Naive B cell (primary cell): ENCODE results near the gene METTL26. TPM values are rescaled to one million over a fixed set of nuclear protein-coding genes. Genes with fewer than 3 reads are reported as not detected.
A peak's percentile ranks its signal among the peaks of the same experiment; 100 is the strongest.

Experiments
- ATAC-seq, 2 donors: fragments of 150-1000 bp; cut with Tn5 transposase; 2 replicates each; pipeline ENCODE4 v1.10.0; 2021; ENCODE audit warnings: low read depth in 2 of 2, mild to moderate bottlenecking in 2 of 2, moderate library complexity in 2 of 2
- DNase-seq: peaks from one replicate; pipeline ENCODE4 v3.0.0; 2022
- H3K27ac Mint-ChIP-seq, 6 donors: one replicate each; pipeline ENCODE4 v1.8.0; 2020 to 2022; ENCODE audit warnings: mild to moderate bottlenecking in 6 of 6, mixed read lengths in 6 of 6, moderate library complexity in 5 of 6, inconsistent platforms in 2 of 6
- H3K27me3 Mint-ChIP-seq, 3 donors: one replicate each; pipeline ENCODE4 v1.8.0; 2021 to 2022; ENCODE audit warnings: mixed read lengths in 3 of 3, mild to moderate bottlenecking in 1 of 3
- H3K36me3 Mint-ChIP-seq, 2 donors: one replicate each; pipeline ENCODE4 v1.8.0; 2020 to 2022; ENCODE audit warnings: mixed read lengths in 2 of 2, inconsistent platforms in 1 of 2, mild to moderate bottlenecking in 1 of 2
- H3K4me1 Mint-ChIP-seq, 3 donors: one replicate each; pipeline ENCODE4 v1.8.0; 2020 to 2022; ENCODE audit warnings: mixed read lengths in 3 of 3, inconsistent platforms in 1 of 3, mild to moderate bottlenecking in 1 of 3, moderate library complexity in 1 of 3
- H3K4me3 Mint-ChIP-seq, 8 donors: one replicate each; pipeline ENCODE4 v1.8.0; 2020 to 2022; ENCODE audit warnings: mild to moderate bottlenecking in 8 of 8, mixed read lengths in 8 of 8, moderate library complexity in 8 of 8, inconsistent platforms in 2 of 8
- H3K9me3 Mint-ChIP-seq, 7 donors: one replicate each; pipeline ENCODE4 v1.8.0; 2020 to 2022; ENCODE audit warnings: mixed read lengths in 7 of 7, mild to moderate bottlenecking in 5 of 7, inconsistent platforms in 2 of 7, moderate library complexity in 1 of 7
- polyA plus RNA-seq, 6 donors: library from polyadenylated mRNA; unstranded; fragments of 300-500 nt; fragmentation: Illumina TruSeq; gene quantifications; one replicate each; pipeline ENCODE4 v1.2.3, GENCODE V29; 2021; ENCODE audit warnings: low read depth in 6 of 6

Gene METTL26
- polyA plus RNA-seq = 10 to 100 TPM; 66.3 to 87.6 (median 84.9) TPM

DNA sequence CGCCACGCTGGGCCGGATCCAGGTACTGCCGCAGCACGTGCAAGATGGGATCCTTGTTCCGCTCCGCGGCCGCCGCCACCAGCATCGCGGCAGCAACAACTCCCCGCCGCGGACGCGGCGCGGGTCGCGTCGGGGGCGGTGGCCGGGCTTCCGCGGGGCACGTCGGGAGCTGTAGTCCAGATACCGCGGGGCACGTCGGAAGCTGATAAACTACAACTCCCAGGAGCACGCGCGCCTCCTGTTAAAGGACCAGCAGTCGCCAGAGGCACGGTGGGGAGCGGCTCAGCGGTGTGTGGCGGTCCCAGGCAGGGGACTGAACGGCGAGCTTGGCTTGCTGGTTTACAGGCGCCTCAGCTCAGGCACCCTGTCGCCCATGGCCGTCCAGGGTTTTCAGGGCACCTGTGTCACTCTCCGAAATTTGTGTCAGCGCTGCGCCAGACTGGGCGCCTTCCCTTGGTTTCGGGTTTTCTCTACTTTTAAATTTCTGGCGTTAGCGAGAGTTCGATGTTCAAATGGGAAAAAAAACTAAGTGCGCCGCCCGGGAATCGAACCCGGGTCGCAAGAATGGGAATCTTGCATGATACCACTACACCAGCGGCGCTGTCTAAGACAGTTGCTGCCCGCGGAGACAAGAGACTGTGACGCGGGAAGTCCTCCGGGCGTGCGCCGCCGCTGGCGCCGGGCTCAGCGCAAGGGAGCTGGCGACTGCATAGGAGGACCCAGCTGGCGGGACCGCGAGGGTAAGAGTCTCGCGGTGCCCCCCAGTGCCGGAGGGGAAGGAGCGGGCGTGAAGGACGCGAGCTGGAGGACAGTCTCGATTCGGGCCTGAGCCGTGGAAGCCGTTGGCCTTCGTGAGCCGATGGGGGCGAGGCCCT lies at the start of gene METTL26:
Gene METTL26, minus strand, starts transcription at position 100 of the 875 bp plus-strand sequence. Its CDS starts 15 bp downstream, at position 85.
- DNase-seq (peak; percentile 90), ATAC-seq (peak; percentile 83 to 86)
- peak within 1 kb of the TSS; percentile 98 to 100 (median 99) for H3K27ac Mint-ChIP-seq
- H3K36me3 Mint-ChIP-seq = no peaks in the 10 kb centered on the region
- no peaks in the 10 kb centered on the region for H3K9me3 Mint-ChIP-seq
- peaks cover 0 to 38% (median 22%) of the 10 kb centered on the region in 3 donors for H3K4me1 Mint-ChIP-seq
- peak within 1 kb of the TSS; percentile 92 to 99 (median 96) for H3K4me3 Mint-ChIP-seq
- no peaks in the 10 kb centered on the region for H3K27me3 Mint-ChIP-seq

DNA sequence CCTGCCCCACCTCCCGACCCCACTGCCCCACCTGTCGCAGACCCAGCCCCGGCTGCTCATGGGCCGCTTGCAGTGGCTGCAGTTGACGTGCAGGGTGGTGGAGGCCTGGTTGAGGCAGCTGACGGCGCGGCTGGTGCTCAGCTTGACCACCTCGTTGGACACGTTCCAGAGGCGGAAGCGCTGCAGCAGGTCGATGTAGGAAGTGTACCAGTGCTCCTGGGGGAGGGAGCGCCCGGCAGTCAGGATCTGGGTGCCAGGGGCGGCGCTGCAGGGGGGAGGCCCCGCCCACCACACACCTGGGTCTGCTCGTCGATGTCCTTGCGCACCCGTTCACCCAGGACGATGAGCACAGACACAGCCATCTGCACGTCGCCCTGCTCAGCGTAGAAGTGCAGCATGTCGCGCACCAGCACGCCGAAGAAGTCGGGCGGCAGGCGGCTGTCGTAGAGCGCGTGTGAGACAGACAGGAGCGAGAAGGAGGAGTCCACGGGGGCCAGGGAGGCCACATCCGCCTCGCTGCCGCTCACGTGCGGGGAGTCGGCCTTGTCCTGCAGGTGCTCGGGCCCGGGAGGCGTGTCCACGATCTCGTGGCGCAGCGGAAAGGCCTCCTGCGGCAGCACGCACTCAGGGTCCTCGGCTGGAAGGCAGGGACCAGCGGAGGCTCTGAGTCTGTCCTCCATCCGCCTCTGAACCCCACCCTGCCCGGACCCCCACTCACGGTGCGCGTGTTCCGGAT lies 49.0 kb upstream of the METTL26 start:
- peaks cover 9 to 53% (median 49%) of the 10 kb centered on the region in 3 donors for H3K4me1 Mint-ChIP-seq
- no peak for ATAC-seq
- H3K36me3 Mint-ChIP-seq = no peaks in the 10 kb centered on the region
- no peaks in the 10 kb centered on the region for H3K9me3 Mint-ChIP-seq
- H3K4me3 Mint-ChIP-seq = peak overlapping the region in 1 of 8 donors; percentile 79
- no peak for DNase-seq
- H3K27me3 Mint-ChIP-seq = no peaks in the 10 kb centered on the region
- peak overlapping the region in 2 of 6 donors; percentile 70 to 83 for H3K27ac Mint-ChIP-seq

DNA sequence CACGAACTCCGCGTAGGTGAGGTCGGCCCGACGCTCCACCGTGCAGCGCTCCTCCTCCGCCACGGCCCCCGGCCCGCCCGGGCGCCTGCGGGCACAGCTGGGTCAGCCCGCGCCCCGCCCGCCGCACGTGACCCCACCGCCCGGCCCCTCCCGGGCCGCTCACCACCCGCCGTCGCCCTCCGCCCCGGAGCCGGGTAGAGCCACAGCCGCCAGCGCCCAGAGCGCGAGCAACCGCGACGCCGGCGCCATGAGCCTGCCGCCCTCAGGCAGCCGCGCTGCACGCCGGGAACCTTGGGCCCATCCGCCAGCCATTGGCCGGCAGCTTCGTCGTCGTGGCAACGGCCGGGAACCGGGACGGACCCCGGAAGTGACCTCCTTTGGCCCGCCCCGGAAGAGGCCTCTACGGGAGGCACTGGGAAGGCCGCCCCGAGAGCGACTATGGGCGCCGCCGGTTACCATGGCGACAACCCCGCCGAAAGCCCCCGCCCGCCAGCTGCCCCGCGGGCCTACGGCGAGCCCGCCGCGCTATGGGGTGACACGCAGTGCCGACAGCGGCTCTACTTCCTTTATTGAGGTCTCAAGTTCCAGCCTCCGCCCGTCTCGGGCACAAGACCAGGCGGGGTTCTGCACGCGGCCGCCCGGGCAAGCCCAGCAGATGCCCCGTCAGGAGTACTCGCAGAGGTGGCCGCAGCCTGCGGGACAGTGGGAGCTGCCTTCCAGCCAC lies 48.1 kb upstream of the METTL26 start, which contains the start of gene JMJD8:
Gene JMJD8, minus strand, starts transcription at position 264 of the 724 bp plus-strand sequence. Its CDS starts 15 bp downstream, at position 249.
- Mint-ChIP-seq H3K4me1 (peaks cover 8 to 45% (median 45%) of the 10 kb centered on the region in 3 donors), H3K27ac (peak within 1 kb of the TSS; percentile 33 to 93 (median 74)), H3K9me3 (no peaks in the 10 kb centered on the region), H3K36me3 (no peaks in the 10 kb centered on the region), H3K4me3 (peak within 1 kb of the TSS; percentile 77 to 91 (median 85)), H3K27me3 (no peaks in the 10 kb centered on the region)
- DNase-seq (peak; percentile 96), ATAC-seq (peak; percentile 78 to 79)

DNA sequence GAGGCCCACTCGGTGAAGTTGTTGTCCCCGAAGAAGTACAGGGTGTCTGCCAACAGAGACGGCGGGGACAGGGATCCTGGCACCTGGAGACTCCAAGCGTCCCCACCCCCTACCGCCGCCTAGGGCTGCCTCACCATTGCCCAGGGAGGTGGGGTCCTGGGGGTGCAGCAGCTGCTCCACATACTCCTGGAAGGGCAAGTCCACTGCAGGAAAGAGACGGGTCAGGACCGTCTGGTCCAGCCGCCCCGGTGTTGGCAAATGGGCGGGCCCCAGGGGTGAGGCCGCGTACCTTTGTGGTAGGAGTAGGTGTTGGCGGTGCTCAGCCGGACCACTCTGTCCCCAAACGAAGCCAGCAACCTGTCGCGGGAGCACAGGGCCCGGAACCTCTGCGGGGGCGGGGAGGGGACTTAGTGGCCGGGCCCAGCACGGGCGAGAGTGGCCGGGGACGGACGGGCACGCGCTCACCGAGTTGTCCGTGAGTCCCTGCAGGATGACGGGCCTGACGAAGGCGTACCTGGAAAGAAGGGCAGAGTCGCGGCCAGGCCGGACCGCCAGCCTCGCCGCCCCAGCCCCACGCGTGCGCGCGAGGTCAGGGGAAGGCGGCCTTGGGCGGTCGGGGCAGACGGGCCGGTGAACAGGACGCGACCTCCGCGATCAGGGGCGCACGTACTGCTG lies 47.4 kb upstream of the METTL26 start:
- no peak for DNase-seq
- H3K4me3 Mint-ChIP-seq = peak overlapping the region; percentile 68 to 89 (median 82)
- no peaks in the 10 kb centered on the region for H3K36me3 Mint-ChIP-seq
- peak overlapping the region in 3 of 6 donors; percentile 32 to 83 (median 82) for H3K27ac Mint-ChIP-seq
- no peaks in the 10 kb centered on the region for H3K27me3 Mint-ChIP-seq
- H3K4me1 Mint-ChIP-seq = peaks cover 4 to 42% (median 38%) of the 10 kb centered on the region in 3 donors
- no peaks in the 10 kb centered on the region for H3K9me3 Mint-ChIP-seq
- no peak for ATAC-seq

DNA sequence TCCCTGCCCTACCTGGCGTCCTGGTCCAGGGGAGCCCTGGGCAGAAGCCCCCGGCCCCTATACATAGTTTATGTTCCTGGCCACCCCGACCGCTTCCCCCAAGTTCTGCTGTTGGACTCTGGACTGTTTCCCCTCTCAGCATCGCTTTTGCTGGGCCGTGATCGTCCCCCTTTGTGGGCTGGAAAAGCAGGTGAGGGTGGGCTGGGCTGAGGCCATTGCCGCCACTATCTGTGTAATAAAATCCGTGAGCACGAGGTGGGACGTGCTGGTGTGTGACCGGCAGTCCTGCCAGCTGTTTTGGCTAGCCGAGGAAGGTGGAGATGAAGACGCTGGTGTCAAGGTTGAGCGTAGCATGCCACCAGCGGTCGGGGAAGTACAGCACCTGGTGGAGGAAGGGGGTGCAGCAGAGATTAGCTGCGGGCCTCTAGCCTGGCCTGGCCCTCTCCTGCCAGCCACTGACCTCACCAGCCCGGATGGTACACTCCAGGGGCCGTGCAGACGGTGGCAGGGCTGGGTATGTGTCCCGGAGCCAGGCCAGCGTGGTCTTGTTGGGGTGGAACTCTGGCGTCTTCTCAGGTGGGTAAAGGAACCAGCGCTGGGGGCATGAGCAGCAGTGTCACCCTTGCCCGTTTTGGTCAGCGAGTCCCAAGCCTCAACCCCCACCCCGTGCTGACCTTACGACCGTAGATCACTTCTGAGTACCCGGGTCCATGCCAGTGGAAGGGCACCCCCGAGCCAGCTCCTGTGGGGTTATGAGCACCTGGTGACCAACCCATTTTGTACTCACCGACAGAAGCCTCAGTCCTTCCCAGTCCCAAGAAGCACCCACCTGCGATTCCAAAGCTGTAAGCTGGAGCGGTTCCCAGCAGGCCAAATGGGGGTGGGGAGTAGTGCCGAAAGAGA lies 46.6 kb upstream of the METTL26 start:
- H3K27ac Mint-ChIP-seq = peak overlapping the region in 4 of 6 donors; percentile 32 to 83 (median 69)
- H3K9me3 Mint-ChIP-seq = no peaks in the 10 kb centered on the region
- H3K36me3 Mint-ChIP-seq = no peaks in the 10 kb centered on the region
- no peak for DNase-seq
- H3K27me3 Mint-ChIP-seq = no peaks in the 10 kb centered on the region
- peak overlapping the region; percentile 68 to 89 (median 82) for H3K4me3 Mint-ChIP-seq
- peaks cover 4 to 38% (median 38%) of the 10 kb centered on the region in 3 donors for H3K4me1 Mint-ChIP-seq
- no peak for ATAC-seq

DNA sequence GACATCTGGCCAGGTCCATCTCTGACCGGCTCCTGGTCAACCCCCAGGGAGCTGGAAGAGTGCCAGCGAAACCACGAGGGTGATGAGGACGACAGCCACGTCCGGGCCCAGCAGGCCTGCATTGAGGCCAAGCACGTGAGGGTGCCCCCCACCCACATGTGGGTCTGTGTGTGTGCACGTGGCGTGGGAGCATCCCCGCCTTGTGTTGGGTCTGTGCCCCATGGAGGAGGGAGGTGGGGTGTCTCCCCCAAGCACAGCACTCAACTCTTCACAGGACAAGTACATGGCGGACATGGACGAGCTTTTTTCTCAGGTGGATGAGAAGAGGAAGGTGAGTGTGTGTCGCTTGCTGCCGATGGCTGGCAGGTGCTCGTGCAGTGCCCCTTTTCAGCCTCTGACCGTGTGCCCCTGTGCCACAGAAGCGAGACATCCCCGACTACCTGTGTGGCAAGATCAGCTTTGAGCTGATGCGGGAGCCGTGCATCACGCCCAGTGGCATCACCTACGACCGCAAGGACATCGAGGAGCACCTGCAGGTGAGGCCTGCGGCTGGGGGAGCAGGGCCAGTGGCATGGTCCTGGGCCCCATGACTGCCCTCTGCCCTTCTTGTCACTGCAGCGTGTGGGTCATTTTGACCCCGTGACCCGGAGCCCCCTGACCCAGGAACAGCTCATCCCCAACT lies 45.8 kb upstream of the METTL26 start:
- no peak for DNase-seq
- H3K27me3 Mint-ChIP-seq = peaks cover 0 to 6% (median 0%) of the 10 kb centered on the region in 3 donors

DNA sequence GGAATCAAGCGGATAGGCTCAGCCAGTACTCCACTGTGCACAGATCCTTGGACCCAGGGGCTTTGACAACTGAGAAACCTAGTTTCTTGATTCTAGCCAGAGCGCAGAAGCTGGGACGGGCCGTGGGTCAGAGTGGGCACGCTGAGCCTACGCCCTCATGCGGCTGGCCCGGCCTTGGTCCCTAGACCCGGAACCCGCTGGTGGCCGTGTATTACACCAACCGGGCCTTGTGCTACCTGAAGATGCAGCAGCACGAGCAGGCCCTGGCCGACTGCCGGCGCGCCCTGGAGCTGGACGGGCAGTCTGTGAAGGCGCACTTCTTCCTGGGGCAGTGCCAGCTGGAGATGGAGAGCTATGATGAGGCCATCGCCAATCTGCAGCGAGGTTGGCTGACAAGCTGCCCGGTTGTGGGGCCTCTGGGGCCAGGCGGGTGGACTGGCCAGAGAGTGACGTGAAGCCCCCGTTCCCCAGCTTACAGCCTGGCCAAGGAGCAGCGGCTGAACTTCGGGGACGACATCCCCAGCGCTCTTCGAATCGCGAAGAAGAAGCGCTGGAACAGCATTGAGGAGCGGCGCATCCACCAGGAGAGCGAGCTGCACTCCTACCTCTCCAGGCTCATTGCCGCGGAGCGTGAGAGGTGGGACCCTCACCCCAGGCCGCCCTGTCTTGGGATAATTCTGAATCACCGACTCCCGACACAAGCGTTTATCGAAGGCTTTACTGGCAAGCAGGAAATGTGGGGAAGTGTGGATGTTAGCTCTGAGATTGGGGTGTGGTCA lies 45.1 kb upstream of the METTL26 start:
- Mint-ChIP-seq H3K27me3 (peaks cover 0 to 9% (median 0%) of the 10 kb centered on the region in 3 donors), H3K4me3 (peak overlapping the region; percentile 68 to 93 (median 83)), H3K36me3 (no peaks in the 10 kb centered on the region), H3K9me3 (no peaks in the 10 kb centered on the region), H3K27ac (peak overlapping the region in 2 of 6 donors; percentile 29 to 56), H3K4me1 (peaks cover 4 to 35% (median 34%) of the 10 kb centered on the region in 3 donors)
- DNase-seq (no peak), ATAC-seq (no peak)

More for the DNA sequence above, 45.8 kb upstream of the METTL26 start:
- H3K27ac Mint-ChIP-seq = peak overlapping the region in 3 of 6 donors; percentile 24 to 81 (median 54)
- no peaks in the 10 kb centered on the region for H3K36me3 Mint-ChIP-seq
- peaks cover 4 to 38% (median 36%) of the 10 kb centered on the region in 3 donors for H3K4me1 Mint-ChIP-seq
- no peaks in the 10 kb centered on the region for H3K9me3 Mint-ChIP-seq
- ATAC-seq = no peak
- peak overlapping the region; percentile 68 to 89 (median 82) for H3K4me3 Mint-ChIP-seq

DNA sequence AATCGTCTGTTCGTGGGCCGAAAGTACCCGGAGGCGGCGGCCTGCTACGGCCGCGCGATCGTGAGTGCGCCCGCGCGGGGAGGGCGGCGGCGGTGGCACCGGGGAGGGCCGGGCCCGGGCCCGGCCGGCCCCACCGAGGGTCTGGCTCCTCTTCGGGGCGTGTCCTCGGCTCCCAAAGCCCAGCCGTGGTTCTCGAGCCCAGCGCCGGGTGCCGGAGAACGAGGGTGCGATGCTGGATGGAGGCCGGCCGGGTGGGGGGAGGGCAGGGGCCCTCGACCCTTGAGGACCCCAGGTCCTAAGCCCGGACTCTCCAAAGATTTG lies 44.5 kb upstream of the METTL26 start:
- Mint-ChIP-seq H3K36me3 (no peaks in the 10 kb centered on the region), H3K4me3 (peak overlapping the region; percentile 71 to 93 (median 83)), H3K4me1 (peaks cover 4 to 31% (median 30%) of the 10 kb centered on the region in 3 donors), H3K9me3 (no peaks in the 10 kb centered on the region), H3K27me3 (peaks cover 0 to 9% (median 0%) of the 10 kb centered on the region in 3 donors), H3K27ac (peak overlapping the region in 3 of 6 donors; percentile 29 to 65 (median 51))
- ATAC-seq (no peak), DNase-seq (no peak)

DNA sequence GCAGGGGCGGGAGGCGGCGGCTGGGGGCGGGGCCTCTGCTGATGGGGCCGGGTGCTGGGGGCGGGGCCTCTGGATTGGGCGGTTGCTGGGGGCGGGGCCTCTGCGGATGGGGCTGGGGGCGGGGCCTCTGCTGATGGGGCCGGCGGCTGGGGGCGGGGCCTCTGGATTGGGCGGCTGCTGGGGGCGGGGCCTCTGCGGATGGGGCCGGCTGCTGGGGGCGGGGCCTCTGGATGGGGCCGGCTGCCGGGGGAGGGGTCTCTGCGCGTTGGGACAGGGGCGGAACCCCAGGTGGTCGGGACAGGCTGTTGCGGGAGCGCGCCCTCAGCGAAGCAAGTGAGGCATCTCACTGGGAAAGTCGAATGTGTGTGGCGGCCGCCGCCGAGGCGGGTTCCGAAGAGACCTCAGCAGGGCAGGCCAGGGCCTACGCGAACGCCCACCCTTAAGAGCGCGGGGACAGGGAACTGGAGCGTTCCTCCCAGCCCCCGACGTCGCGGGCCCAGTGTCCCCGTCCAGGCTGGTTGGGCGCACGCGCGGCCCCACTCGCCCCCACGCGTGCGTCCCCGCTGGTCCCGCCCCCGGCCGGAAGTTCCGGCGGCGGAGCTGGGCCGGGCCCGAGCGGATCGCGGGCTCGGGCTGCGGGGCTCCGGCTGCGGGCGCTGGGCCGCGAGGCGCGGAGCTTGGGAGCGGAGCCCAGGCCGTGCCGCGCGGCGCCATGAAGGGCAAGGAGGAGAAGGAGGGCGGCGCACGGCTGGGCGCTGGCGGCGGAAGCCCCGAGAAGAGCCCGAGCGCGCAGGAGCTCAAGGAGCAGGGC lies 43.9 kb upstream of the METTL26 start, which contains the start of gene STUB1:
Gene STUB1, plus strand, starts transcription at position 597 of the 811 bp plus-strand sequence. Its CDS starts 116 bp downstream, at position 713.
- H3K4me3 Mint-ChIP-seq = peak within 1 kb of the TSS; percentile 81 to 93 (median 84)
- peak; percentile 46 to 54 for ATAC-seq
- no peaks in the 10 kb centered on the region for H3K36me3 Mint-ChIP-seq

More for the DNA sequence above, 43.9 kb upstream of the METTL26 start, which contains the start of gene STUB1:
- peak; percentile 85 for DNase-seq
- Mint-ChIP-seq H3K27me3 (peaks cover 0 to 13% (median 5%) of the 10 kb centered on the region in 3 donors), H3K9me3 (no peaks in the 10 kb centered on the region), H3K4me1 (peaks cover 7 to 35% (median 33%) of the 10 kb centered on the region in 3 donors), H3K27ac (peak within 1 kb of the TSS in 5 of 6 donors; percentile 65 to 93 (median 80))
